PC-9 (cell line): ENCODE data around the gene MMP17. TPM values are rescaled to one million over a fixed set of nuclear protein-coding genes. Genes with fewer than 3 reads are reported as not detected.

Source experiments
- BruUV-seq: library from RNA; stranded (reverse); fragments of 400-500 nt; replicated peaks from 2 replicates; lab custom pipeline; 2021; lab: Mats Ljungman, UMichigan
- CTCF ChIA-PET: fragments of 300-600 bp; sonication (Branson Sonifier 250); formaldehyde crosslinking; loops from one replicate; lab custom pipeline; 2022; ENCODE audit warnings: antibody characterized with exemption; lab: Charles Lee
- POLR2A ChIA-PET: fragments of 300-600 bp; sonication (Branson Sonifier 250); formaldehyde crosslinking; loops from one replicate; lab custom pipeline; 2022; ENCODE audit warnings: antibody characterized with exemption; ENCODE audit not compliant: unreplicated experiment; lab: Charles Lee
- DNase-seq, 2 experiments: peaks; one replicate each; pipeline versions ENCODE4 v3.0.0 to v3.0.0-alpha.2; 2015 to 2022; ENCODE audit warnings: mixed read lengths in 1 of 2
- H2AFZ ChIP-seq: fragments of 200-600 bp; sonication (generic); 2 replicates; pipeline ENCODE4 v1.8.1; 2017; ENCODE audit warnings: antibody characterized with exemption
- H3F3A ChIP-seq: fragments of 200-600 bp; sonication (generic); 2 replicates; pipeline ENCODE4 v1.8.1; 2017; ENCODE audit warnings: antibody characterized with exemption, mild to moderate bottlenecking, low read depth; ENCODE audit not compliant: insufficient read depth
- H3K27ac ChIP-seq: fragments of 200-600 bp; sonication (generic); 2 replicates; pipeline ENCODE4 v1.6.1; 2016; ENCODE audit warnings: mixed run types
- H3K27me3 ChIP-seq: fragments of 200-600 bp; sonication (generic); 2 replicates; pipeline ENCODE4 v1.6.1; 2016; ENCODE audit warnings: low read depth, mixed run types; ENCODE audit not compliant: insufficient read depth
- H3K36me3 ChIP-seq: fragments of 200-600 bp; sonication (generic); 2 replicates; pipeline ENCODE4 v1.6.1; 2016; ENCODE audit warnings: low read depth, mixed run types
- H3K4me1 ChIP-seq: fragments of 200-600 bp; sonication (generic); replicated peaks from 2 replicates; pipeline ENCODE4 v1.6.1; 2016; ENCODE audit warnings: mixed run types; ENCODE audit not compliant: insufficient read depth
- H3K4me2 ChIP-seq: fragments of 200-600 bp; sonication (generic); 2 replicates; pipeline ENCODE4 v1.6.1; 2017; ENCODE audit warnings: mixed run types
- H3K4me3 ChIP-seq: fragments of 200-600 bp; sonication (generic); 2 replicates; pipeline ENCODE4 v1.6.1; 2016; ENCODE audit warnings: mixed run types
- H3K79me2 ChIP-seq: fragments of 200-600 bp; sonication (generic); 2 replicates; pipeline ENCODE4 v1.6.1; 2017; ENCODE audit warnings: low read depth, mixed run types
- H3K9me2 ChIP-seq: fragments of 200-600 bp; sonication (generic); 2 replicates; pipeline ENCODE4 v1.8.1; 2017; ENCODE audit warnings: mild to moderate bottlenecking; ENCODE audit not compliant: insufficient read depth
- H3K9me3 ChIP-seq: fragments of 200-600 bp; sonication (generic); 2 replicates; pipeline ENCODE4 v1.8.1; 2016; ENCODE audit warnings: low read depth; ENCODE audit not compliant: insufficient read depth
- H4K20me1 ChIP-seq: fragments of 200-600 bp; sonication (generic); 2 replicates; pipeline ENCODE4 v1.8.1; 2017; ENCODE audit not compliant: insufficient read depth
- EZH2 ChIP-seq: fragments of 200-600 bp; sonication (generic); IDR thresholded peaks from 2 replicates; pipeline ENCODE4 v1.8.0; 2017; ENCODE audit warnings: antibody characterized with exemption, low read depth
- intact Hi-C: fragments of 100-400 bp; cut with micrococcal nuclease; formaldehyde crosslinking; loops from one replicate; pipeline ENCODE4 v1.10.0; 2022; ENCODE audit not compliant: unreplicated experiment
- total RNA-seq: library from RNA; stranded (reverse); gene quantifications from 2 replicates; pipeline ENCODE4 v1.2.3, GENCODE V29; 2021
- TF ChIP-seq, protein P1 (sequence below): fragments of 200-600 bp; sonication (generic); conservative IDR thresholded peaks from 2 replicates; pipeline ENCODE4 v1.6.1; 2017; ENCODE audit warnings: mixed run types, antibody characterized with exemption, mild to moderate bottlenecking, moderate library complexity

Gene MMP17
- total RNA-seq, 1 experiment from 2014 or later, result 3.3 TPM

DNA sequence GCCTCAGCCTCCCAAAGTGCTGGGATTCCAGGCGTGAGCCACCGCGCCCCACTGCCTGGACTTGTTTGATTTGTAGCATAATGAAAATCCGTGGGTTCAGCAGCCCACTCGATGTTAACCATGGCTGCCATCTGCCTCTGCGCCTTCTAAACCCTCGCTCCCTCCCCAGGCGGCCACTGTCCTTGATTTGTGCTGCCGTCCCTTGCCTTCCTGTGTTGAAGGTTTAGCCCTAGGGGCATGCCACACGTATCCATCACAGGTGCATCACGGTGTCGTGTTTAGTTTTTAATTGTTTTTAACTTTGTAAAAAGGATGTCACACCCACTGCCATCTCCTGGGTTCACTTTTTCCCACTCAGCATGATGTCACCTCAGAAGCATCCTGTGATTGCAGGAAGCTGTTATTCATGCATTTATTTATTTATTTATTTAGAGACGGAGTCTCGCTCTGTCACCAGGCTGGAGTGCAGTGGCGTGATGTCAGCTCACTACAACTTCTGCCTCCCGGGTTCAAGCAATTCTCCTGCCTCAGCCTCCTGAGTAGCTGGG lies 41.8 kb downstream of the MMP17 start:
- POLR2A ChIA-PET, result interaction anchor here (0.6 kb wide), 2 partner anchors 345 to 475 kb away, joined by 3 to 5 read pairs; no protein-coding TSS in a partner anchor
- no peaks in the 10 kb centered on the region for H3K36me3 ChIP-seq
- peak overlapping the region; percentile 53 for H3K4me2 ChIP-seq
- no peaks in the 10 kb centered on the region for H3K9me2 ChIP-seq
- H3K27me3 ChIP-seq, result no peaks in the 10 kb centered on the region
- H3K4me1 ChIP-seq, result peaks cover 57% of the 10 kb centered on the region
- no peaks in the 10 kb centered on the region for H3K9me3 ChIP-seq
- peaks cover 44% of the 10 kb centered on the region for H3F3A ChIP-seq
- intact Hi-C loops, result no loop called here
- H3K27ac ChIP-seq, result peak overlapping the region; percentile 58
- no peaks in the 10 kb centered on the region for H4K20me1 ChIP-seq
- no peaks in the 10 kb centered on the region for H3K79me2 ChIP-seq
- no peak overlapping the region for H3K4me3 ChIP-seq
- no TSS peak for BruUV-seq
- TF ChIP-seq, protein P1, sequence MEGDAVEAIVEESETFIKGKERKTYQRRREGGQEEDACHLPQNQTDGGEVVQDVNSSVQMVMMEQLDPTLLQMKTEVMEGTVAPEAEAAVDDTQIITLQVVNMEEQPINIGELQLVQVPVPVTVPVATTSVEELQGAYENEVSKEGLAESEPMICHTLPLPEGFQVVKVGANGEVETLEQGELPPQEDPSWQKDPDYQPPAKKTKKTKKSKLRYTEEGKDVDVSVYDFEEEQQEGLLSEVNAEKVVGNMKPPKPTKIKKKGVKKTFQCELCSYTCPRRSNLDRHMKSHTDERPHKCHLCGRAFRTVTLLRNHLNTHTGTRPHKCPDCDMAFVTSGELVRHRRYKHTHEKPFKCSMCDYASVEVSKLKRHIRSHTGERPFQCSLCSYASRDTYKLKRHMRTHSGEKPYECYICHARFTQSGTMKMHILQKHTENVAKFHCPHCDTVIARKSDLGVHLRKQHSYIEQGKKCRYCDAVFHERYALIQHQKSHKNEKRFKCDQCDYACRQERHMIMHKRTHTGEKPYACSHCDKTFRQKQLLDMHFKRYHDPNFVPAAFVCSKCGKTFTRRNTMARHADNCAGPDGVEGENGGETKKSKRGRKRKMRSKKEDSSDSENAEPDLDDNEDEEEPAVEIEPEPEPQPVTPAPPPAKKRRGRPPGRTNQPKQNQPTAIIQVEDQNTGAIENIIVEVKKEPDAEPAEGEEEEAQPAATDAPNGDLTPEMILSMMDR, result no peak
- TF ChIP-seq EZH2, result no peak
- DNase-seq, result peak; percentile 72 to 98
- CTCF ChIA-PET, result no interaction called here
- no peak overlapping the region for H2AFZ ChIP-seq

DNA sequence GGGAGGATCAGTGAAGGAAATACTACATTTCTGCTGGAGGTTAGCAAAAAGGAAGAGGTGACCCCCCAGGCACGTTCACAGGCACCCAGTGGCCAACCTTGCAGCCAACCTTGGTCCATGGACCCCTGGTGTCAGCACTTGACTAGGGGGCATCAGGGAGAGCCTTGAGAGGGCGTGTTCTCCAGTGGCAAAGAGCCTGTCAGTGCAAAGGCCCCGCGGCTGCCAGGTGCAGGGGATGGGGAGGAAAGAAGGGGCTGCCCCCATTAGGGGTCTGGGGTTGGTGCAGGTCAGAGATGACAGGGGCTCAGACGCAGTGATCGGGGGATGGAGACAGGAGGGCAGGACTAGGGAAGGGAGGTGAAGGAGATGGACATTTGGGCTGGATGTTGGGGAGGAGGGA lies 43.5 kb downstream of the MMP17 start:
- no peak overlapping the region for H3K4me3 ChIP-seq
- CTCF ChIA-PET, result no interaction called here

DNA sequence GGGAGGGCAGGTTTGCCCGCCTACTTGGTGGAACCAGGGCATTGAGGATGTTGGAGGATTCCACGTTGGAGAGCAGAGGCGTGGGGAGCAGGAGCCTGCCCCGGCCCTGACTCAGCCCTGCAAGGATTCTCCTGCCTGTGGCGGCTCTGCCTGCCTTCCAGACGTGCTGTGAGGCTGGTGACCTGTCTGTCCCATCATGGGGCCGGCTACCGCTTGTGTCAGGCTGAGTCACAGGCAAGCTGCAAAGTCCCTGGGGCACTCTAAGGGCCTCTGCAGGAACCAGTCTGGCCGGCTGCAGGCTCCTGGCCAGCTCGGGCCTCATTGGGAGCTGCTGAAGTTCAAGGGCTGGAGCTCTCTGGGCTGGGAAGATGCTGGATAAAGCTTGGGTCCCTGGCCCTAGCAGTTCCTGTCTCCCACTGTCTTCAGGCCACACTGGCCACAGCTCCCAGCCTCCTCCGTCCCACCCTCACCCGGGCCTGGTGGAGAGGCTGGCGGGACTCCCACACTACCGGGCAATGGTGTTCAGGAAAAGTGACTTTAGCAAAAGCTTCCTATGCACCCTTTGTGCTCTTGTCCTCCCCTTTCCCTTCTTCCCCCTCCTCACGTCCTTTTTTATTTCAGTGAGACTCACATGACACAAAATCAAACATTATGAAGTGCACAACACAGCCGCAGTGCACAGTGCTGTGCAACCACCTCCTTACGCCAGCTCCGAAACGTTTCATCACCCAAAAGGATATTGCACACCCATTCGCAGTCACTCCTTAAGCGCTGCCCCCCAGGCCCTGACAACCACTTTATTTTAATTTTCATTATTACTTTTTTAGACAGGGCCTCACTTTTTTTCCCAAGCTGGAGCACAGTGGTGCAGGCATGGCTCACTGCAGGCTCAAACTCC lies 44.2 kb downstream of the MMP17 start:
- BruUV-seq, result no TSS peak
- no peaks in the 10 kb centered on the region for H3K36me3 ChIP-seq
- no peak for TF ChIP-seq EZH2
- TF ChIP-seq, protein P1, result no peak
- H3K4me3 ChIP-seq, result 0 out of 2 replicates have a peak overlapping the region, but pooled peaks have one; percentile 37
- H3K27ac ChIP-seq, result peak overlapping the region; percentile 62
- H3K4me2 ChIP-seq, result peak overlapping the region; percentile 81
- no peaks in the 10 kb centered on the region for H3K79me2 ChIP-seq
- peaks cover 68% of the 10 kb centered on the region for H3K4me1 ChIP-seq
- ChIA-PET POLR2A (interaction anchor here (0.9 kb wide), 1 partner anchor 11 kb away, joined by 3 read pairs; no protein-coding TSS in a partner anchor), CTCF (no interaction called here)
- no peaks in the 10 kb centered on the region for H4K20me1 ChIP-seq
- H3K27me3 ChIP-seq, result no peaks in the 10 kb centered on the region
- peaks cover 40% of the 10 kb centered on the region for H3F3A ChIP-seq
- no peaks in the 10 kb centered on the region for H3K9me3 ChIP-seq
- intact Hi-C loops, result loop anchor here (1.0 kb wide), 2 partner anchors 12 to 24 kb away; no protein-coding TSS in a partner anchor
- DNase-seq, result peak; percentile 93 to 99
- H2AFZ ChIP-seq, result no peak overlapping the region
- no peaks in the 10 kb centered on the region for H3K9me2 ChIP-seq

More for the DNA sequence above, 43.5 kb downstream of the MMP17 start:
- BruUV-seq, result no TSS peak
- H3K9me3 ChIP-seq, result no peaks in the 10 kb centered on the region
- TF ChIP-seq, protein P1, result no peak
- no peak for TF ChIP-seq EZH2
- H3K36me3 ChIP-seq, result no peaks in the 10 kb centered on the region
- DNase-seq, result no peak
- peaks cover 62% of the 10 kb centered on the region for H3K4me1 ChIP-seq
- H4K20me1 ChIP-seq, result no peaks in the 10 kb centered on the region
- POLR2A ChIA-PET, result interaction anchor here (0.9 kb wide), 1 partner anchor 12 kb away, joined by 3 read pairs; no protein-coding TSS in a partner anchor
- H2AFZ ChIP-seq, result no peak overlapping the region
- no peaks in the 10 kb centered on the region for H3K9me2 ChIP-seq
- H3K27me3 ChIP-seq, result no peaks in the 10 kb centered on the region
- H3K4me2 ChIP-seq, result peak overlapping the region; percentile 30
- peak overlapping the region; percentile 59 for H3K27ac ChIP-seq
- peaks cover 36% of the 10 kb centered on the region for H3F3A ChIP-seq
- intact Hi-C loops, result loop anchor here (1.0 kb wide), 2 partner anchors 11 to 25 kb away; no protein-coding TSS in a partner anchor
- H3K79me2 ChIP-seq, result no peaks in the 10 kb centered on the region
